ES-I3 (cell line): ENCODE results near the gene PDCD1LG2.

Experiments
- H3K36me3 ChIP-seq: 2 replicates; pipeline ENCODE4 v1.6.1; 2013; ENCODE audit warnings: mild to moderate bottlenecking, low read length, control low read depth, moderate library complexity; ENCODE audit not compliant: insufficient read depth
- H3K4me1 ChIP-seq: 2 replicates; pipeline ENCODE4 v1.6.1; 2013; ENCODE audit warnings: mild to moderate bottlenecking, control low read depth, low read length; ENCODE audit not compliant: insufficient read depth
- H3K9ac ChIP-seq: 2 replicates; pipeline ENCODE4 v1.6.1; 2013; ENCODE audit warnings: low read depth, mild to moderate bottlenecking, low read length, moderate library complexity
- H3K9me3 ChIP-seq: 2 replicates; pipeline ENCODE4 v1.6.1; 2013; ENCODE audit warnings: mild to moderate bottlenecking, low read length, moderate library complexity; ENCODE audit not compliant: control insufficient read depth, insufficient read depth

The PDCD1LG2 gene

DNA sequence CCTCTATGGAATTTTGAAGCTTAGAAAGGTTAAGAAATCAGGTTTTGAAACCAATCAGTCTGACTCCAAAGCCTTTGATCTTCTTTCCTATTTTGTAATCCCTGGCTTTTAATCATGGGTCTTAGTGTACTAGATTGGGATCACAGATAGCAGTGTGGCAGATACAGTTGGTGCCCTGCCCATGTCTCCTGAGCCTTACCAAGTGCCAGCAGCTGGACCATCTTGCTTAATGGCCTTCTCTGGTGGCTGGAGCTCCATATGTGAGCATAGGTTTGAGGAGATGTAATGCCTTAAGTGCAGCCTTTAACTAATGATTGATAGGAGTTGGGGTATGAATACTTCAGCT is 101.8 kb downstream of the PDCD1LG2 start:
- H3K4me1 ChIP-seq, result 0 out of 2 replicates have a peak, but pooled peaks cover 4% of the 10 kb centered on the region
- no peak overlapping the region for H3K9ac ChIP-seq

GRCh38 chr9:5614192-5614591 is 103.9 kb downstream of the PDCD1LG2 start:
- no peak overlapping the region for H3K9ac ChIP-seq
- H3K4me1 ChIP-seq, result 0 out of 2 replicates have a peak, but pooled peaks cover 4% of the 10 kb centered on the region
- H3K9me3 ChIP-seq, result no peaks in the 10 kb centered on the region
- no peaks in the 10 kb centered on the region for H3K36me3 ChIP-seq

More for the DNA sequence above, 101.8 kb downstream of the PDCD1LG2 start:
- H3K36me3 ChIP-seq, result no peaks in the 10 kb centered on the region
- no peaks in the 10 kb centered on the region for H3K9me3 ChIP-seq

DNA sequence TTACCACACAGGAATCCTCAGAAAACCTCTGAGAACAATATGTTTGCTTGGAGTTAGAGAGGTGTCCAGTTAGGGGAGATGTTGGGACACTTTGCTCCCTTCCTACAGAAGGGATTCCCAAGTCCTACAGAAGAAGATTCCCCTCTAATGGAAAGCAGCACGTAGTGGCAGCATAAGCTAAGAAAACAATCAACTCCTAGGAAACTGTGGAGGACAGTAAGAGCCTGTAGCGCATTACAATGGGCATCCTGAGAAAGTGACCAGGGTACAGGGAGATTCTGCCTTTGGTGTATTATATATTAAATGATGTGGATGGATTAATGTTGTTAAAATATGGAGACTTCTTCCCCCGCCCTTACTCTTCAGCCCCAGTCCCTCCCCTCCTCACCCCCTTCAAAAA is 104.7 kb downstream of the PDCD1LG2 start:
- Histone ChIP-seq H3K36me3 (no peaks in the 10 kb centered on the region), H3K9me3 (no peaks in the 10 kb centered on the region), H3K9ac (no peak overlapping the region), H3K4me1 (0 out of 2 replicates have a peak, but pooled peaks cover 4% of the 10 kb centered on the region)

GRCh38 chr9:5617749-5618148 is 107.4 kb downstream of the PDCD1LG2 start:
- Histone ChIP-seq H3K4me1 (no peaks in the 10 kb centered on the region), H3K36me3 (no peaks in the 10 kb centered on the region), H3K9me3 (no peaks in the 10 kb centered on the region), H3K9ac (no peak overlapping the region)

DNA sequence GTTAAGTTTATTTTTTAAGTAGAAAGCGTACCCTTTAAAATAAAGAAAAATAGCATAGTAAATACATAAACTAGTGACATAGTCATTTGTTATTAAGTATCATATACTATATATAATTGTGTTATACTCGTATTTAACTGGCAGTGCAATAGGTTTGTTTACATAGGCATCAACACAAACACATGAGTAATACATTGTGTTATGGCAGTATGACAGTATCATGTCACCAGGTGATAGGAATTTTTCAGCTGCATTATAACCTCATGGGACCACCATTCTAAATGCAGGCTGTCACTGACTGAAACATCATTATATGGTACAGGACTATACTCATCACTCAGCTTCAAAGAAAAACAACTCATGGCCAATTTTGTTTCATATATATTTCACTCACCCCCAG is 110.2 kb downstream of the PDCD1LG2 start:
- H3K36me3 ChIP-seq, result no peaks in the 10 kb centered on the region
- no peaks in the 10 kb centered on the region for H3K9me3 ChIP-seq
- H3K4me1 ChIP-seq, result no peaks in the 10 kb centered on the region
- H3K9ac ChIP-seq, result no peak overlapping the region
